ENCODE measurements around the gene ARHGAP45. TPM values are rescaled to one million over a fixed set of nuclear protein-coding genes. Genes with fewer than 3 reads are reported as not detected.

The ARHGAP45 gene
- total and polyA plus RNA-seq, 2 donors from 2014 or later = 11.8 to 50.0 TPM

DNA sequence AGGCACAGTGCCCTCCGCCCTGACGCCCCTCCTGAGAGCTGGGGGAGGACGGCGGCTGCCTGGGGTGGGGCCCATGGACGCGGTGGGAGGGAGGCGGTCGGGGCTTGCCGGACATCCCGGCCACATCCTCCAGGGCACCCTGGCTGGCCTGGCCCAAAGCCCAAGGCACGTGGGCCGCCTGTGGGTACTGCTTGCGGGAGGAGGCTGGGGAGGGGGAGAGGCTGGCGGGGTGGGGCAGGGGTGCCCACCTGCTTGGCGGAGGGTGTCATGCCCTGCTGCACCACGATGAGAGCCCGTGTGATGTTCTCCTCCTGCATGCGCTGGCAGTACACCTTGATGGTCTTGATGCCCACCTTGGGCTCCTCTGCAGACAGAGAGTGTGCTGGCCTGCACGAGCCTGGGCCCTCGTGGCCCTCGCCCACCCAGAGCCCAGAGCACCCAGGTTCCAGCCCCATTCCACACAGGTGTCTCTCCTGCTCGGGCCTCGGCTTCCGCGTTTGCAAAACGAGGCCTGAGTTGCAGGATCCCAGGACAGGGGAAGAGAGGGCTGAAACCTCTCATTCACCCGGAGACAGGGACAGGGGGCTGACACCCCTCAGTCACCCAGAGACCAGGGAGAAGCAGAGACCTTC is 24.7 kb downstream of the ARHGAP45 start:
- no peak for FAIRE-seq

GRCh38 chr19:1093330-1093729 is 26.4 kb downstream of the ARHGAP45 start:
- Histone ChIP-seq H3K36me3 (ENCODE audit: control insufficient read depth in 2 of 3, insufficient read depth in 3 of 3, low read length in 3 of 3) (peaks cover 0 to 6% (median 0%) of the 10 kb centered on the region in 3 donors), H3K4me1 (ENCODE audit: control insufficient read depth in 2 of 3, insufficient read depth in 2 of 3, low read depth in 1 of 3, low read length in 3 of 3) (peaks cover 0 to 17% (median 0%) of the 10 kb centered on the region in 3 donors), H3K27ac (ENCODE audit: low read depth in 2 of 2, low read length in 2 of 2) (no peak overlapping the region), H3K9me3 (ENCODE audit: control insufficient read depth in 2 of 3, insufficient read depth in 1 of 3, low read length in 3 of 3) (no peaks in the 10 kb centered on the region), H3K27me3 (ENCODE audit: control insufficient read depth, insufficient read depth, low read length) (no peaks in the 10 kb centered on the region), H3K9ac (ENCODE audit: low read length in 3 of 3) (no peak overlapping the region), H3K4me3 (ENCODE audit: low read length in 3 of 3) (peak overlapping the region in 1 of 3 donors; percentile 88)
- intact Hi-C loops (cut with DNase I) = no loop called here
- DNase-seq = no peak
- FAIRE-seq = no peak
- TF ChIP-seq, protein P1, sequence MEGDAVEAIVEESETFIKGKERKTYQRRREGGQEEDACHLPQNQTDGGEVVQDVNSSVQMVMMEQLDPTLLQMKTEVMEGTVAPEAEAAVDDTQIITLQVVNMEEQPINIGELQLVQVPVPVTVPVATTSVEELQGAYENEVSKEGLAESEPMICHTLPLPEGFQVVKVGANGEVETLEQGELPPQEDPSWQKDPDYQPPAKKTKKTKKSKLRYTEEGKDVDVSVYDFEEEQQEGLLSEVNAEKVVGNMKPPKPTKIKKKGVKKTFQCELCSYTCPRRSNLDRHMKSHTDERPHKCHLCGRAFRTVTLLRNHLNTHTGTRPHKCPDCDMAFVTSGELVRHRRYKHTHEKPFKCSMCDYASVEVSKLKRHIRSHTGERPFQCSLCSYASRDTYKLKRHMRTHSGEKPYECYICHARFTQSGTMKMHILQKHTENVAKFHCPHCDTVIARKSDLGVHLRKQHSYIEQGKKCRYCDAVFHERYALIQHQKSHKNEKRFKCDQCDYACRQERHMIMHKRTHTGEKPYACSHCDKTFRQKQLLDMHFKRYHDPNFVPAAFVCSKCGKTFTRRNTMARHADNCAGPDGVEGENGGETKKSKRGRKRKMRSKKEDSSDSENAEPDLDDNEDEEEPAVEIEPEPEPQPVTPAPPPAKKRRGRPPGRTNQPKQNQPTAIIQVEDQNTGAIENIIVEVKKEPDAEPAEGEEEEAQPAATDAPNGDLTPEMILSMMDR (IDR thresholded peaks at IDR 0.05; ENCODE audit: borderline replicate concordance, extremely low read depth, insufficient read depth) = no peak

More for the DNA sequence above, 24.7 kb downstream of the ARHGAP45 start:
- Histone ChIP-seq H3K27ac (ENCODE audit: low read depth in 2 of 2, low read length in 2 of 2) (no peak overlapping the region), H3K4me1 (ENCODE audit: control insufficient read depth in 2 of 3, insufficient read depth in 2 of 3, low read depth in 1 of 3, low read length in 3 of 3) (peaks cover 0 to 14% (median 0%) of the 10 kb centered on the region in 3 donors), H3K27me3 (ENCODE audit: control insufficient read depth, insufficient read depth, low read length) (no peaks in the 10 kb centered on the region), H3K36me3 (ENCODE audit: control insufficient read depth in 2 of 3, insufficient read depth in 3 of 3, low read length in 3 of 3) (peaks cover 0 to 6% (median 4%) of the 10 kb centered on the region in 3 donors), H3K9ac (ENCODE audit: low read length in 3 of 3) (no peak overlapping the region), H3K4me3 (ENCODE audit: low read length in 3 of 3) (no peak overlapping the region), H3K9me3 (ENCODE audit: control insufficient read depth in 2 of 3, insufficient read depth in 1 of 3, low read length in 3 of 3) (no peaks in the 10 kb centered on the region)
- no peak for DNase-seq
- intact Hi-C loops (cut with DNase I) = no loop called here
- TF ChIP-seq, protein P1 (IDR thresholded peaks at IDR 0.05; ENCODE audit: borderline replicate concordance, extremely low read depth, insufficient read depth) = no peak

- Histone ChIP-seq H3K27me3 (ENCODE audit: control insufficient read depth, insufficient read depth, low read length) (no peaks in the 10 kb centered on the region), H3K36me3 (ENCODE audit: control insufficient read depth in 2 of 3, insufficient read depth in 3 of 3, low read length in 3 of 3) (peaks cover 0 to 6% (median 0%) of the 10 kb centered on the region in 3 donors), H3K9ac (ENCODE audit: low read length in 3 of 3) (peak overlapping the region in 2 of 3 donors; percentile 1 to 84), H3K9me3 (ENCODE audit: control insufficient read depth in 2 of 3, insufficient read depth in 1 of 3, low read length in 3 of 3) (no peaks in the 10 kb centered on the region), H3K4me1 (ENCODE audit: control insufficient read depth in 2 of 3, insufficient read depth in 2 of 3, low read depth in 1 of 3, low read length in 3 of 3) (peaks cover 0 to 22% (median 5%) of the 10 kb centered on the region in 3 donors), H3K27ac (ENCODE audit: low read depth in 2 of 2, low read length in 2 of 2) (no peak overlapping the region), H3K4me3 (ENCODE audit: low read length in 3 of 3) (peak overlapping the region; percentile 65 to 88 (median 86))
- DNase-seq (no peak), FAIRE-seq (no peak)
- intact Hi-C loops (cut with DNase I) = no loop called here
- TF ChIP-seq, protein P1 (IDR thresholded peaks at IDR 0.05; ENCODE audit: borderline replicate concordance, extremely low read depth, insufficient read depth) = no peak
These were observed 27.0 kb downstream of the ARHGAP45 start for GRCh38 chr19:1093811-1094553.

Data from kidney (tissue), 14 donors.